Heart left ventricle (tissue), 13 donors: ENCODE data around the gene LY86.

Experiments
- CTCF ChIP-seq, 12 donors: fragments of 200-600 bp; sonication (generic) in 4 of 12; IDR thresholded peaks; one replicate each; pipeline versions ENCODE4 v1.5.0 to v1.8.0; 2018 to 2022; ENCODE audit warnings: antibody characterized with exemption in 12 of 12, mild to moderate bottlenecking in 5 of 12
- POLR2A ChIP-seq, 2 donors: fragments of 450-650 bp; IDR thresholded peaks; one replicate each; pipeline ENCODE4 v1.6.1; 2017; ENCODE audit warnings: antibody characterized with exemption in 2 of 2, mild to moderate bottlenecking in 2 of 2, moderate library complexity in 2 of 2
- donor health status: ischemic (EF 13 %, LVEDD 7.1; RV severe dilation, severe dysfunction).
- donor health status: DM: no; HTN: yes; CAD: no.
- donor health status: DM: no; HTN: no; CAD: no.
- donor health status: ischemic (EF 25% LVEDD 6.9; RV normal size, moderate dysfunction).
- donor health status: ischemic (EF 25% LVEDD 5.7; RV mildly dilated, moderate dysfunction).
- donor health status: ischemic (EF 35%, LVEDD 5.7; RV mildly dilated, moderate dysfunction).
- donor health status: nonischemic (EF 11% LVEDD 7.7; RV severe dilation, severe dysfunction).
- donor health status: DM: yes; HTN: yes; CAD: no.
- donor health status: PGD.
- donor health status: ischemic (EF 29% LVEDD 5.4; RV normal size, mild dysfunction).
- donor health status: nonischemic (EF 23%, LVEDD 6.1; RV moderate dilation, normal function).

GRCh38 chr6:6588064-6588923 lies at the start of gene LY86:
- TF ChIP-seq CTCF (IDR thresholded peaks at IDR 0.05) (no peak), POLR2A (IDR thresholded peaks at IDR 0.05) (no peak)
